HepG2 (cell line): Measurements from ENCODE around the gene CCDC61. TPM values are rescaled to one million over a fixed set of nuclear protein-coding genes. Genes with fewer than 3 reads are reported as not detected.

Source experiments
- ATAC-seq: fragments of 200-7000 bp; cut with Tn5 transposase; 3 replicates; pipeline ENCODE4 v1.9.1; 2020; ENCODE audit warnings: mild to moderate bottlenecking, moderate library complexity
- BruUV-seq: library from RNA; stranded (reverse); fragments of 400-500 nt; replicated peaks from 2 replicates; lab custom pipeline; 2021; lab: Mats Ljungman, UMichigan
- CTCF ChIA-PET: fragments of 300-600 bp; formaldehyde crosslinking; extraction: SDS; loops from one replicate; lab custom pipeline; 2021; ENCODE audit warnings: low total read pairs, inconsistent platforms, low intra/inter-chr PET ratio; lab: Yijun Ruan, JAX
- POLR2A ChIA-PET: fragments of 350-600 bp; sonication (Branson Sonifier 250); formaldehyde crosslinking; loops from one replicate; lab custom pipeline; 2020; ENCODE audit warnings: antibody characterized with exemption, inconsistent platforms; lab: Yijun Ruan, JAX
- DNase-seq: peaks from one replicate; pipeline ENCODE4 v3.0.0-alpha.2; 2015; ENCODE audit warnings: low spot score
- FAIRE-seq: peaks from 3 replicates; lab custom pipeline; 2011; peaks lifted over from hg19 to GRCh38; lab: Jason Lieb, UNC
- H2AFZ ChIP-seq: one replicate; pipeline ENCODE4 v1.6.1; 2011; ENCODE audit warnings: low read length, inconsistent platforms
- H3K27ac ChIP-seq: fragments of 300-600 bp; 3 replicates; pipeline ENCODE4 v1.8.0; 2011; ENCODE audit warnings: mixed run types, mild to moderate bottlenecking, mixed read lengths, low read length, inconsistent platforms; ENCODE audit not compliant: insufficient read depth; ENCODE audit errors: extremely low read length
- H3K27me3 ChIP-seq, 2 experiments: fragments of 200-600 bp in 1 of 2; 2 replicates in 1 of 2; 3 replicates in 1 of 2; pipeline versions ENCODE4 v1.6.0 to v1.8.0; 2011; ENCODE audit warnings: low read length in 2 of 2, mild to moderate bottlenecking in 2 of 2, moderate library complexity in 2 of 2, inconsistent platforms in 1 of 2; ENCODE audit not compliant: insufficient read depth in 2 of 2, control insufficient read depth in 1 of 2
- H3K36me3 ChIP-seq, 2 experiments: fragments of 200-600 bp in 1 of 2; replicated peaks in 1 of 2; 2 replicates in 1 of 2; 3 replicates in 1 of 2; pipeline versions ENCODE4 v1.5.1 to v1.8.0; 2011; ENCODE audit warnings: low read length in 2 of 2, inconsistent platforms in 1 of 2; ENCODE audit not compliant: insufficient read depth in 2 of 2, control insufficient read depth in 1 of 2
- H3K4me1 ChIP-seq: 2 replicates; pipeline ENCODE4 v1.5.1; 2012; ENCODE audit warnings: low read length, inconsistent platforms; ENCODE audit not compliant: insufficient read depth
- H3K4me2 ChIP-seq: 2 replicates; pipeline ENCODE4 v1.6.0; 2011; ENCODE audit warnings: low read depth, low read length, inconsistent platforms
- H3K4me3 ChIP-seq, 3 experiments: fragments of 200-600 bp in 1 of 3; sonication (generic), shearing (Covaris generic) in 1 of 3; replicated peaks in 1 of 3; 2 replicates each; pipeline ENCODE4 v1.5.1; 2011 to 2016; ENCODE audit warnings: low read length in 3 of 3, inconsistent platforms in 2 of 3, low read depth in 2 of 3, mild to moderate bottlenecking in 2 of 3, control low read depth in 1 of 3, mixed read lengths in 1 of 3; ENCODE audit not compliant: insufficient read depth in 1 of 3
- H3K79me2 ChIP-seq: one replicate; pipeline ENCODE4 v1.6.1; 2011; ENCODE audit warnings: low read length, inconsistent platforms; ENCODE audit not compliant: insufficient read depth
- H3K9ac ChIP-seq: 2 replicates; pipeline ENCODE4 v1.6.0; 2011; ENCODE audit warnings: mild to moderate bottlenecking, low read depth, low read length, inconsistent platforms; ENCODE audit not compliant: insufficient read depth
- H3K9me3 ChIP-seq: 2 replicates; pipeline ENCODE4 v1.5.1; 2012; ENCODE audit warnings: mild to moderate bottlenecking, low read length
- H4K20me1 ChIP-seq: 2 replicates; pipeline ENCODE4 v1.6.0; 2011; ENCODE audit warnings: inconsistent platforms, mild to moderate bottlenecking, low read length, moderate library complexity; ENCODE audit not compliant: insufficient read depth
- ATAD3A ChIP-seq: sonication (generic); formaldehyde crosslinking; IDR thresholded peaks from 2 replicates; pipeline ENCODE4 v1.4.0; 2020; ENCODE audit warnings: missing genetic modification reagents
- CHCHD3 ChIP-seq: sonication (generic); formaldehyde crosslinking; IDR thresholded peaks from 2 replicates; pipeline ENCODE4 v1.8.0; 2022; ENCODE audit warnings: mild to moderate bottlenecking, missing genetic modification reagents, moderate library complexity
- RARA ChIP-seq: IDR thresholded peaks from 2 replicates; pipeline ENCODE4 v1.6.1; 2016; ENCODE audit warnings: missing genetic modification reagents, missing compliant biosample characterization
- RELA ChIP-seq: sonication (generic); formaldehyde crosslinking; IDR thresholded peaks from 2 replicates; pipeline ENCODE4 v1.4.0; 2020; ENCODE audit warnings: missing genetic modification reagents
- YEATS2 ChIP-seq: sonication (generic); formaldehyde crosslinking; IDR thresholded peaks from 2 replicates; pipeline ENCODE4 v1.4.0; 2020; ENCODE audit warnings: missing genetic modification reagents, borderline replicate concordance
- ZNF280D ChIP-seq: sonication (generic); formaldehyde crosslinking; IDR thresholded peaks from 2 replicates; pipeline ENCODE4 v1.5.1; 2020; ENCODE audit warnings: mild to moderate bottlenecking, missing genetic modification reagents
- ZNF337 ChIP-seq: sonication (generic); formaldehyde crosslinking; IDR thresholded peaks from 2 replicates; pipeline ENCODE4 v1.5.1; 2020; ENCODE audit warnings: missing genetic modification reagents, low read depth, mild to moderate bottlenecking, borderline replicate concordance
- ZNF580 ChIP-seq: IDR thresholded peaks from 2 replicates; pipeline ENCODE4 v1.6.1; 2016; ENCODE audit warnings: low read depth, borderline replicate concordance
- ZNF792 ChIP-seq: IDR thresholded peaks from 2 replicates; pipeline ENCODE4 v1.6.1; 2016
- WGBS: methylation state at CpG from one replicate; pipeline ENCODE4 v1.1.6; 2017; ENCODE audit warnings: low lambda C conversion rate; 5-methylcytosine and 5-hydroxymethylcytosine counted together
- in situ Hi-C: cut with HindIII; loops from 2 replicates; pipeline ENCODE4 v1.10.0; 2017; ENCODE audit warnings: low pct_unique_long_range_greater_than_20kb; ENCODE audit not compliant: extremely low pct_ligation_motif_present
- intact Hi-C: fragments of 100-400 bp; cut with micrococcal nuclease; formaldehyde crosslinking; loops from one replicate; pipeline ENCODE4 v1.10.0; 2022; ENCODE audit not compliant: unreplicated experiment
- polyA plus RNA-seq, 8 experiments: library from polyadenylated mRNA; depleted of rRNA in 3 of 8; stranded (reverse) in 7 of 8; unstranded in 1 of 8; fragments of >200 nt; fragmentation: Illumina TruSeq in 4 of 8; extraction: Trizol in 4 of 8; gene quantifications; 2 replicates each; pipeline versions ENCODE4 v1.2.1 to v1.2.3, GENCODE V29; 2011 to 2016; ENCODE audit warnings: low read depth in 4 of 8, missing spikeins in 1 of 8, mixed read lengths in 1 of 8; ENCODE audit not compliant: insufficient read depth in 1 of 8
- total RNA-seq, 5 experiments: library from RNA; depleted of rRNA; stranded (reverse); fragments of >200 nt; fragmentation: Illumina TruSeq; extraction: Trizol; gene quantifications; 2 replicates each; pipeline ENCODE4 v1.2.3, GENCODE V29; 2016; ENCODE audit warnings: low read depth in 1 of 5
- TF ChIP-seq, protein P1 (sequence below): sonication (generic); formaldehyde crosslinking; IDR thresholded peaks from 2 replicates; pipeline ENCODE4 v1.5.0; 2020; ENCODE audit warnings: mild to moderate bottlenecking, missing genetic modification reagents
- TF ChIP-seq, protein P2 (sequence below): sonication (generic); formaldehyde crosslinking; IDR thresholded peaks from 2 replicates; pipeline ENCODE4 v1.4.0; 2020; ENCODE audit warnings: missing genetic modification reagents; ENCODE audit errors: not compliant biosample characterization
- TF ChIP-seq, protein P3 (sequence below): sonication (generic); formaldehyde crosslinking; IDR thresholded peaks from 2 replicates; pipeline ENCODE4 v1.5.1; 2020; ENCODE audit warnings: mild to moderate bottlenecking, moderate library complexity, missing genetic modification reagents

Gene CCDC61
- total and polyA plus RNA-seq, 2 of the 13 experiments (the other 11 are each of a cell fraction or from before 2014, with no cell fraction given) = 4.2 to 4.9 TPM

DNA sequence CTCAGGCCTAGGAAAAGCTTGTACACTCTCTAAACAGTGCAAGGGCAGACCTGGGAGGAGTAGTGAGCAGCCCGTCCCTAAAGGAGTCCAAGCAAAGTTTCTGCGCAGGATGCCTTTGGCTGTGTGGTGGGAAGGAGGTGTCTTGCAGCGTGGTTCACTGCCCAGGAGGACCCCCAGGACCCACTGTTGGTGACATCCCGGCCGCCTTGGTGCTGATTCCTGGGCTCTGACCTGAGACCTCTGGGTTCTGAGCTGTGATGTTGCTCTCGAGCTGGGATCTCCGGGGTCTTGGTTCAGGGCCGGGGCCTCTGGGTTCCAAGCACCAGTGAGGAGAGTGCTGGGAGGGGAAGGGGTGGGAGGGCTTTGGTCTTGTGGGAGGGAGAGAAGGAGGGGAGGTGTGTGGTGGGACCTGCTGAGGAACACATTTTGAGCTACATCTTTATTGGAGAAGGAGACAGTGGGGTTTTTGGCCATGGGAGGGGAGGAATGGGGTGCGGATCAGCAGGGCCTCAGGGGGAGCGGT lies 23.5 kb downstream of the CCDC61 start (continued):
- no peak for TF ChIP-seq ZNF792 (CRISPR knock-in tag)
- TF ChIP-seq ZNF280D (CRISPR knock-in tag) = no peak
- TF ChIP-seq ZNF580 (CRISPR knock-in tag) = no peak
- no peak for TF ChIP-seq RELA (CRISPR knock-in tag)

DNA sequence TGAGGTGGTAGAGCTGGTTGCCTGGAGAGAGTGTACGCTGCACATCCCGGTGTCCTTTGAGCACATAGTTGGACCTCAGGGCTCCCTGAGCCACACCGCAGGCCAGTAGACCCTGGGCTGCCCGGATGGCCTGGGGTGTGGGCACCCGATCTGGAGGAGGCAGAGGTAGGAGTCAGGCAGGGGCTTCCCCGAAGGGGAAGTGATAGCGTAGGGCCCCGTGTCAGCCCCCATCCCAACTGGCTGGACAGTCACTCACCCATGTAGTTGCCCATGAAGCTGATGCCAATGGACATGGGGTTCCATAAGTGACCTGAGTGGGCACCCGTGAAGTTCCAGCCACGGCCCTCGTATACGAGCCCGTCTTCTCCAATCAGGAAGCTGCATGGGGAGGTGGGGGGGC lies 24.0 kb downstream of the CCDC61 start:
- Histone ChIP-seq H3K9ac (no peak overlapping the region), H4K20me1 (no peaks in the 10 kb centered on the region), H2AFZ (no peak overlapping the region), H3K36me3 (no peaks in the 10 kb centered on the region), H3K9me3 (no peaks in the 10 kb centered on the region), H3K4me1 (no peaks in the 10 kb centered on the region), H3K4me2 (no peak overlapping the region), H3K79me2 (no peaks in the 10 kb centered on the region), H3K27me3 (no peaks in the 10 kb centered on the region), H3K4me3 (no peak overlapping the region), H3K27ac (no peak overlapping the region)
- DNase-seq = no peak
- ChIA-PET POLR2A (no interaction called here), CTCF (no interaction called here)
- intact Hi-C loops = no loop called here
- in situ Hi-C loops = loop anchor here (10.0 kb wide), 1 partner anchor 204 kb away; the partner anchor contains the start of gene RSPH6A
- 94% methylated on average over 9 of the region's 13 CpGs for WGBS
- BruUV-seq = no TSS peak
- no peak for FAIRE-seq
- ATAC-seq = no peak
- TF ChIP-seq YEATS2 (CRISPR knock-in tag) (no peak), ZNF337 (CRISPR knock-in tag) (no peak), ATAD3A (no peak), CHCHD3 (CRISPR knock-in tag) (no peak), RARA (no peak)
- TF ChIP-seq, protein P1, sequence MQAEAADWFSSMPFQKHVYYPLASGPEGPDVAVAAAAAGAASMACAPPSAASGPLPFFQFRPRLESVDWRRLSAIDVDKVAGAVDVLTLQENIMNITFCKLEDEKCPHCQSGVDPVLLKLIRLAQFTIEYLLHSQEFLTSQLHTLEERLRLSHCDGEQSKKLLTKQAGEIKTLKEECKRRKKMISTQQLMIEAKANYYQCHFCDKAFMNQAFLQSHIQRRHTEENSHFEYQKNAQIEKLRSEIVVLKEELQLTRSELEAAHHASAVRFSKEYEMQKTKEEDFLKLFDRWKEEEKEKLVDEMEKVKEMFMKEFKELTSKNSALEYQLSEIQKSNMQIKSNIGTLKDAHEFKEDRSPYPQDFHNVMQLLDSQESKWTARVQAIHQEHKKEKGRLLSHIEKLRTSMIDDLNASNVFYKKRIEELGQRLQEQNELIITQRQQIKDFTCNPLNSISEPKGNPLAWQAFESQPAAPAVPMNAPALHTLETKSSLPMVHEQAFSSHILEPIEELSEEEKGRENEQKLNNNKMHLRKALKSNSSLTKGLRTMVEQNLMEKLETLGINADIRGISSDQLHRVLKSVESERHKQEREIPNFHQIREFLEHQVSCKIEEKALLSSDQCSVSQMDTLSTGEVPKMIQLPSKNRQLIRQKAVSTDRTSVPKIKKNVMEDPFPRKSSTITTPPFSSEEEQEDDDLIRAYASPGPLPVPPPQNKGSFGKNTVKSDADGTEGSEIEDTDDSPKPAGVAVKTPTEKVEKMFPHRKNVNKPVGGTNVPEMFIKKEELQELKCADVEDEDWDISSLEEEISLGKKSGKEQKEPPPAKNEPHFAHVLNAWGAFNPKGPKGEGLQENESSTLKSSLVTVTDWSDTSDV (CRISPR knock-in tag) = no peak
- TF ChIP-seq, protein P2, sequence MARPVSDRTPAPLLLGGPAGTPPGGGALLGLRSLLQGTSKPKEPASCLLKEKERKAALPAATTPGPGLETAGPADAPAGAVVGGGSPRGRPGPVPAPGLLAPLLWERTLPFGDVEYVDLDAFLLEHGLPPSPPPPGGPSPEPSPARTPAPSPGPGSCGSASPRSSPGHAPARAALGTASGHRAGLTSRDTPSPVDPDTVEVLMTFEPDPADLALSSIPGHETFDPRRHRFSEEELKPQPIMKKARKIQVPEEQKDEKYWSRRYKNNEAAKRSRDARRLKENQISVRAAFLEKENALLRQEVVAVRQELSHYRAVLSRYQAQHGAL (CRISPR knock-in tag) = no peak
- TF ChIP-seq, protein P3, sequence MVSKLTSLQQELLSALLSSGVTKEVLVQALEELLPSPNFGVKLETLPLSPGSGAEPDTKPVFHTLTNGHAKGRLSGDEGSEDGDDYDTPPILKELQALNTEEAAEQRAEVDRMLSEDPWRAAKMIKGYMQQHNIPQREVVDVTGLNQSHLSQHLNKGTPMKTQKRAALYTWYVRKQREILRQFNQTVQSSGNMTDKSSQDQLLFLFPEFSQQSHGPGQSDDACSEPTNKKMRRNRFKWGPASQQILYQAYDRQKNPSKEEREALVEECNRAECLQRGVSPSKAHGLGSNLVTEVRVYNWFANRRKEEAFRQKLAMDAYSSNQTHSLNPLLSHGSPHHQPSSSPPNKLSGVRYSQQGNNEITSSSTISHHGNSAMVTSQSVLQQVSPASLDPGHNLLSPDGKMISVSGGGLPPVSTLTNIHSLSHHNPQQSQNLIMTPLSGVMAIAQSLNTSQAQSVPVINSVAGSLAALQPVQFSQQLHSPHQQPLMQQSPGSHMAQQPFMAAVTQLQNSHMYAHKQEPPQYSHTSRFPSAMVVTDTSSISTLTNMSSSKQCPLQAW = no peak
